ENCODE results near the gene EXD3. TPM values are rescaled to one million over a fixed set of nuclear protein-coding genes. Genes with fewer than 3 reads are reported as not detected.

Gene EXD3
- polyA plus RNA-seq, 1 donor from 2014 or later = 5.6 TPM

- Mint-ChIP-seq H3K9me3 (peaks cover 5 to 9% (median 5%) of the 10 kb centered on the region in 3 donors), H3K4me3 (no peak overlapping the region), H3K4me1 (no peaks in the 10 kb centered on the region), H3K27ac (peak overlapping the region in 1 of 3 donors; percentile 28), H3K36me3 (no peaks in the 10 kb centered on the region), H3K27me3 (no peaks in the 10 kb centered on the region)
Measured at GRCh38 chr9:137357166-137357565, 65.8 kb downstream of the EXD3 start.

GRCh38 chr9:137355761-137356365 is 67.1 kb downstream of the EXD3 start:
- Mint-ChIP-seq H3K27ac (no peak overlapping the region), H3K27me3 (no peaks in the 10 kb centered on the region), H3K36me3 (no peaks in the 10 kb centered on the region), H3K4me3 (no peak overlapping the region), H3K4me1 (no peaks in the 10 kb centered on the region), H3K9me3 (peaks cover 2 to 9% (median 5%) of the 10 kb centered on the region in 3 donors)

- H3K9me3 Mint-ChIP-seq = peaks cover 2 to 9% (median 5%) of the 10 kb centered on the region in 3 donors
- H3K27ac Mint-ChIP-seq = no peak overlapping the region
- H3K27me3 Mint-ChIP-seq = no peaks in the 10 kb centered on the region
- H3K4me1 Mint-ChIP-seq = no peaks in the 10 kb centered on the region
- peak overlapping the region in 1 of 4 donors; percentile 65 for H3K4me3 Mint-ChIP-seq
- no peaks in the 10 kb centered on the region for H3K36me3 Mint-ChIP-seq
Measured at GRCh38 chr9:137354845-137355760, 67.9 kb downstream of the EXD3 start.

GRCh38 chr9:137354153-137354844 is 68.7 kb downstream of the EXD3 start:
- Mint-ChIP-seq H3K27me3 (no peaks in the 10 kb centered on the region), H3K4me3 (no peak overlapping the region), H3K36me3 (no peaks in the 10 kb centered on the region), H3K27ac (no peak overlapping the region), H3K4me1 (no peaks in the 10 kb centered on the region), H3K9me3 (peaks cover 2 to 9% (median 5%) of the 10 kb centered on the region in 3 donors)

GRCh38 chr9:137353223-137354152 is 69.5 kb downstream of the EXD3 start:
- Mint-ChIP-seq H3K36me3 (no peaks in the 10 kb centered on the region), H3K27ac (peak overlapping the region in 1 of 3 donors; percentile 31), H3K9me3 (peaks cover 2 to 9% (median 5%) of the 10 kb centered on the region in 3 donors), H3K4me3 (no peak overlapping the region), H3K27me3 (no peaks in the 10 kb centered on the region), H3K4me1 (no peaks in the 10 kb centered on the region)

- Mint-ChIP-seq H3K4me3 (no peak overlapping the region), H3K36me3 (no peaks in the 10 kb centered on the region), H3K9me3 (peaks cover 2 to 9% (median 5%) of the 10 kb centered on the region in 3 donors), H3K27me3 (no peaks in the 10 kb centered on the region), H3K4me1 (no peaks in the 10 kb centered on the region), H3K27ac (peak overlapping the region in 1 of 3 donors; percentile 31)
Measured at GRCh38 chr9:137352511-137353222, 70.3 kb downstream of the EXD3 start.

GRCh38 chr9:137351781-137352501 is 71.0 kb downstream of the EXD3 start:
- H3K4me1 Mint-ChIP-seq = no peaks in the 10 kb centered on the region
- H3K9me3 Mint-ChIP-seq = peaks cover under 1 to 4% (median 2%) of the 10 kb centered on the region in 3 donors
- no peak overlapping the region for H3K27ac Mint-ChIP-seq
- H3K4me3 Mint-ChIP-seq = no peak overlapping the region
- H3K36me3 Mint-ChIP-seq = no peaks in the 10 kb centered on the region
- no peaks in the 10 kb centered on the region for H3K27me3 Mint-ChIP-seq

- peaks cover 0 to 1% (median 0%) of the 10 kb centered on the region in 3 donors for H3K9me3 Mint-ChIP-seq
- no peaks in the 10 kb centered on the region for H3K4me1 Mint-ChIP-seq
- no peak overlapping the region for H3K4me3 Mint-ChIP-seq
- H3K27ac Mint-ChIP-seq = no peak overlapping the region
- H3K36me3 Mint-ChIP-seq = peaks cover 3% of the 10 kb centered on the region
- no peaks in the 10 kb centered on the region for H3K27me3 Mint-ChIP-seq
Measured at GRCh38 chr9:137350696-137351584, 72.0 kb downstream of the EXD3 start.

- Mint-ChIP-seq H3K27ac (no peak overlapping the region), H3K4me3 (no peak overlapping the region), H3K36me3 (peaks cover 3% of the 10 kb centered on the region), H3K9me3 (peaks cover 0 to 1% (median 0%) of the 10 kb centered on the region in 3 donors), H3K4me1 (no peaks in the 10 kb centered on the region), H3K27me3 (no peaks in the 10 kb centered on the region)
Measured at GRCh38 chr9:137349471-137350033, 73.4 kb downstream of the EXD3 start.

GRCh38 chr9:137348769-137349470 is 74.0 kb downstream of the EXD3 start:
- Mint-ChIP-seq H3K4me1 (no peaks in the 10 kb centered on the region), H3K9me3 (peaks cover 0 to 1% (median 0%) of the 10 kb centered on the region in 3 donors), H3K36me3 (peaks cover 3% of the 10 kb centered on the region), H3K4me3 (no peak overlapping the region), H3K27me3 (no peaks in the 10 kb centered on the region), H3K27ac (no peak overlapping the region)

GRCh38 chr9:137347928-137348327 is 75.0 kb downstream of the EXD3 start:
- no peak overlapping the region for H3K27ac Mint-ChIP-seq
- no peaks in the 10 kb centered on the region for H3K27me3 Mint-ChIP-seq
- H3K9me3 Mint-ChIP-seq = peaks cover 0 to 1% (median 0%) of the 10 kb centered on the region in 3 donors
- no peaks in the 10 kb centered on the region for H3K4me1 Mint-ChIP-seq
- peaks cover 3% of the 10 kb centered on the region for H3K36me3 Mint-ChIP-seq
- H3K4me3 Mint-ChIP-seq = no peak overlapping the region

GRCh38 chr9:137342482-137342881 is 80.5 kb downstream of the EXD3 start:
- no peaks in the 10 kb centered on the region for H3K4me1 Mint-ChIP-seq

More at GRCh38 chr9:137342482-137342881, 80.5 kb downstream of the EXD3 start:
- H3K4me3 Mint-ChIP-seq = no peak overlapping the region
- H3K36me3 Mint-ChIP-seq = peaks cover 3% of the 10 kb centered on the region
- H3K27ac Mint-ChIP-seq = no peak overlapping the region
- H3K27me3 Mint-ChIP-seq = no peaks in the 10 kb centered on the region
- H3K9me3 Mint-ChIP-seq = peaks cover 0 to 1% (median 0%) of the 10 kb centered on the region in 3 donors

Data from IgD-negative memory B cell (primary cell).